22Rv1 (cell line): ENCODE data around the gene MFSD8.

Experiments used
- ZFX ChIP-seq: fragments of 450-650 bp; IDR thresholded peaks from 2 replicates; pipeline ENCODE4 v1.6.1; 2017; ENCODE audit warnings: antibody characterized with exemption, borderline replicate concordance
- TF ChIP-seq, protein P1 (sequence below): fragments of 450-650 bp; IDR thresholded peaks from 2 replicates; pipeline ENCODE4 v1.5.1; 2017; ENCODE audit warnings: mild to moderate bottlenecking

DNA sequence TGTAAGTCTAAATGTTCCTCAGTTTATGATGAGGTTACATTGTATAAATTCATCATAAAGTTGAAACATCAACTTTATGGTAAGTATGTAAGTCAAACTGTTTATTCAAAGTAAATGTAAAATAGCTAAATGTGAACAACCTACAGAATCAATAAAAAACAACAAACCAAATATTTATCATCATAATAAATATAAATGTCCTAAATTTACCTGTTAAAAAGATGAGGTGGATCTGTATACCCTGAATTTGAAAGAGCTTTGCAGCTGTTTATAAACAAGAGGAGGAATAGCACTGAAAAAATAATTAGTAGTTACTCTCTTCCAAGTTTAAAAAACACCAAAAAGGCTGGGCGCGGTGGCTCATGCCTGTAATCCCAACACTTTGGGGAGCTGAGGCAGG is 14.0 kb upstream of the MFSD8 start:
- TF ChIP-seq, protein P1, sequence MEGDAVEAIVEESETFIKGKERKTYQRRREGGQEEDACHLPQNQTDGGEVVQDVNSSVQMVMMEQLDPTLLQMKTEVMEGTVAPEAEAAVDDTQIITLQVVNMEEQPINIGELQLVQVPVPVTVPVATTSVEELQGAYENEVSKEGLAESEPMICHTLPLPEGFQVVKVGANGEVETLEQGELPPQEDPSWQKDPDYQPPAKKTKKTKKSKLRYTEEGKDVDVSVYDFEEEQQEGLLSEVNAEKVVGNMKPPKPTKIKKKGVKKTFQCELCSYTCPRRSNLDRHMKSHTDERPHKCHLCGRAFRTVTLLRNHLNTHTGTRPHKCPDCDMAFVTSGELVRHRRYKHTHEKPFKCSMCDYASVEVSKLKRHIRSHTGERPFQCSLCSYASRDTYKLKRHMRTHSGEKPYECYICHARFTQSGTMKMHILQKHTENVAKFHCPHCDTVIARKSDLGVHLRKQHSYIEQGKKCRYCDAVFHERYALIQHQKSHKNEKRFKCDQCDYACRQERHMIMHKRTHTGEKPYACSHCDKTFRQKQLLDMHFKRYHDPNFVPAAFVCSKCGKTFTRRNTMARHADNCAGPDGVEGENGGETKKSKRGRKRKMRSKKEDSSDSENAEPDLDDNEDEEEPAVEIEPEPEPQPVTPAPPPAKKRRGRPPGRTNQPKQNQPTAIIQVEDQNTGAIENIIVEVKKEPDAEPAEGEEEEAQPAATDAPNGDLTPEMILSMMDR, result no peak
- TF ChIP-seq ZFX, result no peak
